DMS153 (cell line): Measurements from ENCODE around the gene STIP1.

ENCODE experiments used
- DNase-seq: peaks from one replicate; lab custom pipeline; 2025; lab: John Stamatoyannopoulos, UW

The STIP1 gene

GRCh38 chr11:64251016-64251752 lies 65.2 kb downstream of the STIP1 start, which contains the start of gene PLCB3:
TSS of gene PLCB3 (plus strand) at chr11:64251530. CDS start at chr11:64251650, 120 bp downstream.
- no peak for DNase-seq

DNA sequence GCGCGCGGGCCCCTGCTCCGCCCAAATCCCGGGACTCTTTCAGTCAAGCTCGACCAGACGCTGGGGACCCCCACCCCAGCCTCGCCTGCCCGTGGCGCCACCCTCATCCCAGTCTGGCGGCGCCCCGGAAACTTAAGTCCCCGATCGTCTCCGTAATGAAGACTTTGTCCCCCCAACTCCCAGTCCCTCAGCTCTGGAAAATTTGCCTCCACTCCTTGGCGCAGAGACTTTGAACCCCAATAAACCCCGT lies 65.7 kb downstream of the STIP1 start:
- DNase-seq: no peak

GRCh38 chr11:64252003-64252872 lies 66.3 kb downstream of the STIP1 start:
- no peak for DNase-seq

GRCh38 chr11:64253043-64253442 lies 67.1 kb downstream of the STIP1 start:
- DNase-seq: no peak

- no peak for DNase-seq
Measured at GRCh38 chr11:64253481-64253880, 67.5 kb downstream of the STIP1 start.
